Suprapubic skin (tissue), 4 donors: Measurements from ENCODE around the gene CHAC1. TPM values are rescaled to one million over a fixed set of nuclear protein-coding genes. Genes with fewer than 3 reads are reported as not detected.

ENCODE experiments used
- DNase-seq, 2 donors: peaks; one replicate each; pipeline ENCODE4 v3.0.0-alpha.2; 2019; ENCODE audit warnings: low spot score in 2 of 2
- H3K27ac ChIP-seq: fragments of 200-600 bp; sonication (generic); one replicate; pipeline ENCODE4 v1.5.1; 2019
- H3K27me3 ChIP-seq: fragments of 200-600 bp; sonication (generic); one replicate; pipeline ENCODE4 v1.5.1; 2019
- H3K36me3 ChIP-seq: fragments of 200-600 bp; sonication (generic); one replicate; pipeline ENCODE4 v1.5.1; 2019
- H3K4me1 ChIP-seq: fragments of 200-600 bp; sonication (generic); one replicate; pipeline ENCODE4 v1.5.1; 2019
- H3K4me3 ChIP-seq: fragments of 200-600 bp; sonication (generic); one replicate; pipeline ENCODE4 v1.5.1; 2019; ENCODE audit warnings: mild to moderate bottlenecking
- H3K9me3 ChIP-seq: fragments of 200-600 bp; sonication (generic); one replicate; pipeline ENCODE4 v1.5.1; 2019
- CTCF ChIP-seq, 2 donors: fragments of 200-600 bp in 1 of 2; fragments of 450-650 bp in 1 of 2; sonication (generic) in 1 of 2; IDR thresholded peaks; one replicate each; pipeline ENCODE4 v1.5.1; 2016 to 2019; ENCODE audit warnings: antibody characterized with exemption in 2 of 2, mild to moderate bottlenecking in 1 of 2, moderate library complexity in 1 of 2
- EP300 ChIP-seq: sonication (generic); formaldehyde crosslinking; IDR thresholded peaks from one replicate; pipeline ENCODE4 v1.6.1; 2017; ENCODE audit warnings: antibody characterized with exemption
- POLR2A ChIP-seq, 2 donors: fragments of 450-650 bp; IDR thresholded peaks; one replicate each; pipeline ENCODE4 v1.6.1; 2017; ENCODE audit warnings: antibody characterized with exemption in 2 of 2, mild to moderate bottlenecking in 2 of 2, moderate library complexity in 2 of 2
- POLR2AphosphoS5 ChIP-seq, 3 donors: sonication (generic); formaldehyde crosslinking; IDR thresholded peaks; one replicate each; pipeline ENCODE4 v1.6.1; 2017; ENCODE audit warnings: antibody characterized with exemption in 3 of 3
- WGBS: methylation state at CpG from one replicate; pipeline ENCODE4 v1.1.5; 2018; 5-methylcytosine and 5-hydroxymethylcytosine counted together
- total RNA-seq, 4 donors: library from RNA; depleted of rRNA; stranded (reverse); fragments of >200 nt; gene quantifications; one replicate each; pipeline ENCODE4 v1.1.0, GENCODE V29; 2016

CHAC1 gene
- total RNA-seq, 4 donors from 2014 or later = 2.6 to 10.0 (median 3.3) TPM; not detected in 1

DNA sequence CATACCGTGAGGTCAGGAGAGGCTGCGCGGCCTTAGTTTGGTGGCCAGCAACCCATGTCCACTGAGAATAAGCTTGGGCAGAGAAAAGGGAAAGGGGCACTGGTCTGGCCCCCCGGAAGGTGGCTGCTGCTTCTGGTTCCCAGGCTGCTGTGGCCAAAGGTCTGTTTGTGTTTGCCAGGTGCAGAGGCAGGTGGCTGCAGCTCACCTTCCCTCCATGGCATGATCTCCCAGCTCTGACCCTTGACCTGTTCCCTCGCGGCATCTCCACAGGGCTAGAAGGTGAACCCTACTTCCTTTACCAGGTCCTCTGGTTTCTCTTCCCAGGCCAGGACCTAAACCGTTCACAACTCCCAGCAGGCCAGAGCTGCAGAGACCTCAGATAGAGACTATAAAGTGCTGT lies 45.2 kb upstream of the CHAC1 start:
- Histone ChIP-seq H3K4me1 (peaks cover 48% of the 10 kb centered on the region), H3K4me3 (no peak overlapping the region), H3K27ac (no peak overlapping the region), H3K27me3 (no peaks in the 10 kb centered on the region), H3K9me3 (no peaks in the 10 kb centered on the region), H3K36me3 (peaks cover 9% of the 10 kb centered on the region)
- DNase-seq = no peak
- 92% methylated on average over 6 of the region's 7 CpGs for WGBS
- TF ChIP-seq POLR2AphosphoS5 (IDR thresholded peaks at IDR 0.05) (no peak), EP300 (no peak), CTCF (IDR thresholded peaks at IDR 0.05) (no peak), POLR2A (IDR thresholded peaks at IDR 0.05) (no peak)

DNA sequence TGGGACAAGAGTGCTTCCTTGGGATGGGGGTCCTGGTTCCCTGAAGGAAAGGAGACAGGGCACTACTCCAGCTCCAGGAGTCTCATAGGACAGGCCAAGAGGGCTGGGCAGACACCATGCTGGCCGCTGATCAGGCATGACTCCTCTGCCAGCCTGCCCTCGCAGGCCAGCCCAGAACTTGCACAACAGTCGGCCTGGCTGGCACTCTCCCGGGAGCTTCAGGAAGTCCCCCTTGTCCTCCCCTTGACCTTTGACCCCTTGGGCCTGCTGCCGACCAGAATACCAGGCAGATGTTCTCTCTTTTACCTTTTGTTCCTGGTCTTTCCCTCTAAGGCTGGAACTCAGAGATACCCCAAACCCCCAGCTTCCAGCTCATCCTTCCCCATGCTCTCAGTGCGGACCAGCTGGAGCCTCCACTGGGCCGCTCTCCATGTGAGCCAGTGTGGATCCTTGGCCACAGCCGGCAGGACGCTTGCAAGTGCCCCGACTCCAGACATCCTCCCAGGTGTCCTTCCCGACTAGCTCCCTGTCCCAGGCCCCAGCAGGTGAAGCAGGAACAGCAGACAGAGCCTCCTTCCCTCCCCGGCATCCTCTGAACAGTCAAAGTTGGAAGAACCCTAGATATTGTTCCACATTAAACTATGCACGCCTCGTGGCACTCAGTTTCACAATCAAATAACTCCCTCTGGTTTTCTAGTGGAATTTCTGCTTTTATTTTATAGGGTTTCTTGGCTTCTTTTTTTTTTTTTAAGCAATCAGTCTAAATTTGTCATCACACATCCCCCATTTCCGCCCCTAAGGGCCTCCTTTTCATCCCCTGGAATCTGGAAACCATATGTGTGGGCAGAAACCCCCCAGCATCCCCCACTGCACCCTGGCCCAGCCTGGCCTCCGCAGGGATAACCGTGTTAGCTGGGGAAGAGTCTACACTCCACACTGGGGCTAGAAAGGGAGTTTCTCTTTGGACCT lies 43.3 kb upstream of the CHAC1 start:
- no peak overlapping the region for H3K27ac ChIP-seq
- H3K9me3 ChIP-seq = no peaks in the 10 kb centered on the region
- DNase-seq = no peak
- peaks cover 30% of the 10 kb centered on the region for H3K4me1 ChIP-seq
- no peak overlapping the region for H3K4me3 ChIP-seq
- H3K27me3 ChIP-seq = no peaks in the 10 kb centered on the region
- TF ChIP-seq EP300 (no peak), CTCF (IDR thresholded peaks at IDR 0.05) (no peak), POLR2AphosphoS5 (IDR thresholded peaks at IDR 0.05) (no peak), POLR2A (IDR thresholded peaks at IDR 0.05) (no peak)
- 68% methylated on average over 14 of the region's 17 CpGs for WGBS
- H3K36me3 ChIP-seq = no peaks in the 10 kb centered on the region

- 76% methylated on average over 7 of the region's 7 CpGs for WGBS
- Histone ChIP-seq H3K36me3 (no peaks in the 10 kb centered on the region), H3K4me3 (no peak overlapping the region), H3K27me3 (no peaks in the 10 kb centered on the region), H3K4me1 (peaks cover 22% of the 10 kb centered on the region), H3K27ac (no peak overlapping the region), H3K9me3 (no peaks in the 10 kb centered on the region)
- TF ChIP-seq POLR2AphosphoS5 (IDR thresholded peaks at IDR 0.05) = no peak
- no peak for TF ChIP-seq POLR2A (IDR thresholded peaks at IDR 0.05)
- TF ChIP-seq EP300 = no peak
- TF ChIP-seq CTCF (IDR thresholded peaks at IDR 0.05) = no peak
- DNase-seq = no peak
These were observed 42.1 kb upstream of the CHAC1 start for GRCh38 chr15:40911141-40911540.

DNA sequence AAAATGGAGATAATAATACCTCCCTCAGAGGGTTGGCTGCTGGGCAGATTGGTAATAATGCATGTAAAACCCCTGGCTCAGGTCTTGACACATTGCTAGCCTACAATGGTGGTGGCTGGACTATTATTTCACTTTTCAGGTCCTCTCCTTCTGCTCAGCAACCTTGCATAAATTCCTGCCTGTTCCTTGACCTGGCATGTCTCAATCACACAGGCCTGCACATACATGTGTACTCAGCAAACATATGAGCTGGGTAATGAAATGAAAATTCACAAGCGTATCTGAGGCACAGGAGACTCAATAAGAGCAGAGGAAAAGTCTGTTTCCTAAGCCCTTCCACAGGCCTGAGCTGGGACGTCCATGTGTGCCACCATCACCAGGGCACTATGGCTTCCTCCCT lies 41.6 kb upstream of the CHAC1 start:
- no peak for DNase-seq
- TF ChIP-seq CTCF (IDR thresholded peaks at IDR 0.05) = no peak
- peaks cover 16% of the 10 kb centered on the region for H3K4me1 ChIP-seq
- WGBS = 88% methylated on average over 1 of the region's 2 CpGs
- no peaks in the 10 kb centered on the region for H3K9me3 ChIP-seq
- no peak overlapping the region for H3K27ac ChIP-seq
- no peak overlapping the region for H3K4me3 ChIP-seq
- no peaks in the 10 kb centered on the region for H3K27me3 ChIP-seq
- no peaks in the 10 kb centered on the region for H3K36me3 ChIP-seq

GRCh38 chr15:40912478-40912877 lies 40.8 kb upstream of the CHAC1 start:
- Histone ChIP-seq H3K36me3 (no peaks in the 10 kb centered on the region), H3K9me3 (no peaks in the 10 kb centered on the region), H3K27me3 (no peaks in the 10 kb centered on the region), H3K27ac (no peak overlapping the region), H3K4me1 (peaks cover 8% of the 10 kb centered on the region), H3K4me3 (no peak overlapping the region)
- TF ChIP-seq CTCF (IDR thresholded peaks at IDR 0.05) (no peak), POLR2A (IDR thresholded peaks at IDR 0.05) (no peak), POLR2AphosphoS5 (IDR thresholded peaks at IDR 0.05) (no peak), EP300 (no peak)
- 86% methylated on average over 4 of the region's 6 CpGs for WGBS
- DNase-seq = no peak
